CD4-positive, alpha-beta T cell (primary cell): ENCODE results near the gene ITSN1. TPM values are rescaled to one million over a fixed set of nuclear protein-coding genes. Genes with fewer than 3 reads are reported as not detected.

Experiments used
- ATAC-seq: fragments of 200-7000 bp; cut with Tn5 transposase; one replicate; pipeline ENCODE4 v1.10.0; 2022; ENCODE audit warnings: mild to moderate bottlenecking; ENCODE audit not compliant: poor library complexity
- CTCF ChIA-PET: fragments of 350-600 bp; sonication (Branson Sonifier 250); formaldehyde crosslinking; loops from one replicate; lab custom pipeline; 2021; ENCODE audit warnings: antibody characterized with exemption, inconsistent platforms; lab: Charles Lee
- POLR2A ChIA-PET: fragments of 350-600 bp; sonication (Branson Sonifier 250); formaldehyde crosslinking; loops from one replicate; lab custom pipeline; 2021; ENCODE audit warnings: antibody characterized with exemption, inconsistent platforms; lab: Charles Lee
- DNase-seq, 14 experiments: peaks; one replicate each; pipeline ENCODE4 v3.0.0-alpha.2; 2013 to 2020; ENCODE audit warnings: mixed read lengths in 2 of 14
- H3K27ac ChIP-seq, 2 donors: one replicate each; pipeline versions ENCODE4 v1.5.1 to v1.7.0; 2013; ENCODE audit warnings: low read length in 2 of 2, low read depth in 1 of 2, mild to moderate bottlenecking in 1 of 2
- H3K27me3 ChIP-seq, 2 experiments: 1 replicate in 1 of 2; 2 replicates in 1 of 2; pipeline versions ENCODE4 v1.6.1 to v1.7.0; 2013; ENCODE audit warnings: low read length in 2 of 2, control low read depth in 1 of 2, mild to moderate bottlenecking in 1 of 2, moderate library complexity in 1 of 2; ENCODE audit not compliant: insufficient read depth in 2 of 2, control insufficient read depth in 1 of 2
- H3K36me3 ChIP-seq: one replicate; pipeline ENCODE4 v1.6.1; 2013; ENCODE audit warnings: low read length, control low read depth; ENCODE audit not compliant: insufficient read depth
- H3K4me1 ChIP-seq: one replicate; pipeline ENCODE4 v1.6.1; 2013; ENCODE audit warnings: low read length, control low read depth; ENCODE audit not compliant: insufficient read depth
- H3K4me3 ChIP-seq: one replicate; pipeline ENCODE4 v1.5.1; 2013; ENCODE audit warnings: mild to moderate bottlenecking, low read length, moderate library complexity
- H3K9me3 ChIP-seq, 2 experiments: 1 replicate in 1 of 2; 2 replicates in 1 of 2; pipeline versions ENCODE4 v1.6.1 to v1.7.0; 2013; ENCODE audit warnings: low read length in 2 of 2, mild to moderate bottlenecking in 2 of 2, control low read depth in 1 of 2, moderate library complexity in 1 of 2; ENCODE audit not compliant: control insufficient read depth in 1 of 2, insufficient read depth in 1 of 2
- H3K27ac Mint-ChIP-seq: one replicate; pipeline ENCODE4 v1.8.0; 2020; ENCODE audit warnings: mixed read lengths
- H3K27me3 Mint-ChIP-seq: one replicate; pipeline ENCODE4 v1.8.0; 2021; ENCODE audit warnings: mixed read lengths
- H3K36me3 Mint-ChIP-seq: one replicate; pipeline ENCODE4 v1.8.0; 2021; ENCODE audit warnings: low read depth, mixed read lengths
- H3K4me1 Mint-ChIP-seq: one replicate; pipeline ENCODE4 v1.8.0; 2021; ENCODE audit warnings: low read depth, mixed read lengths
- H3K4me3 Mint-ChIP-seq: one replicate; pipeline ENCODE4 v1.8.0; 2020; ENCODE audit warnings: mild to moderate bottlenecking, mixed read lengths
- H3K9me3 Mint-ChIP-seq: one replicate; pipeline ENCODE4 v1.8.0; 2020; ENCODE audit warnings: mixed read lengths
- intact Hi-C, 2 experiments: fragments of 100-400 bp; cut with DNase I in 1 of 2; cut with micrococcal nuclease in 1 of 2; formaldehyde crosslinking; loops; one replicate each; pipeline versions ENCODE4 v1.15.1 to v1.9.0; 2023 to 2025; cut with DNase I, micrococcal nuclease
- total RNA-seq, 174 experiments: library from RNA in 2 of 174; stranded (reverse) in 2 of 174; gene quantifications; one replicate each; pipeline ENCODE4 v1.2.3 and lab custom pipeline; 2021 to 2026
- TF ChIP-seq, protein P1 (sequence below): fragments of 200-600 bp; IDR thresholded peaks from one replicate; pipeline ENCODE4 v1.8.0; 2022; ENCODE audit warnings: antibody characterized with exemption, mild to moderate bottlenecking

ITSN1 gene
- total RNA-seq, 2 experiments from 2014 or later, result 2.1 to 3.0 TPM

DNA sequence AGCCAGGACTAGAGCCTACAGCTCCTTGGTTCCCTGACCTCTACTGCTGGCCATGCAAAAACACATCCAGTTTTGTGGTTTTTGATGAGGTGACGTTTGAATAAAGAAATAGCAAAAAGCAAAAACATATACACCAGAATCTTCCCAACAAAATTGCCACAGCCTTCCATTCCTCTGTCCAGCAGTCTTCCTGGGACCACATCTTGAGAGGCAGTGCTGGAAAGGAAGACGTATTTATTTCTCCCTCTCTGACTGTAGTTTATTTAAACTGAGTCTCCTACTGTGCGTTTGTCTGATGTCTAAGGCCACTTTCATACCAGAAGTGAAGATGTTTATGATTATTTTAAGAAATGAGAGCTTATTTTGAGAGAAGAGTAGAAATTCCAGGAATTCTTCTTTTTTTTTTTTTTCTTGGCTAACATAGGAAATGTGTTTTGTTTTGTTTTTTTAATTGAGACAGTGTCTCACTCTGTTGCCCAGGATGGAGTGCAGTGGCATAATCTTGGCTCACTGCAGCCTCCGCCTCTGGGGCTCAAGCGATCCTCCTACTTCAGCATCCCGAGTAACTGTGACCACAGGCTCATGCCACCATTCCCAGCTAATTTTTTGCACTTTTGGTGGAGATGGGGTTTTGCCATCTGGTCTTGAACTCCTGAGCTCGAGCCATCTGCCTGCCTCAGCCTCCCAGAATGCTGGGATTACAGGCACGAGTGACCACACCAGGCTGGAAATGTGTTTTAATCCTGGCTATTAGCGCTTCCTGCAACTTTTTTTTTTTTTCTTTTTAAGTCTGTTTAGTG lies 118.5 kb downstream of the ITSN1 start:
- H3K36me3 ChIP-seq, result no peaks in the 10 kb centered on the region
- H3K4me1 ChIP-seq, result no peaks in the 10 kb centered on the region
- intact Hi-C loops, result no loop called here
- H3K27ac ChIP-seq, result no peak overlapping the region
- H3K4me3 ChIP-seq, result no peak overlapping the region
- ChIA-PET POLR2A (no interaction called here), CTCF (interaction anchor here (0.7 kb wide), 1 partner anchor 18 kb away, joined by 3 read pairs; no protein-coding TSS in a partner anchor)
- H3K9me3 Mint-ChIP-seq, result no peaks in the 10 kb centered on the region
- no peaks in the 10 kb centered on the region for H3K4me1 Mint-ChIP-seq
- DNase-seq (no peak), ATAC-seq (no peak)
- no peak overlapping the region for H3K27ac Mint-ChIP-seq
- H3K9me3 ChIP-seq, result no peaks in the 10 kb centered on the region
- H3K27me3 Mint-ChIP-seq, result no peaks in the 10 kb centered on the region
- TF ChIP-seq, protein P1, sequence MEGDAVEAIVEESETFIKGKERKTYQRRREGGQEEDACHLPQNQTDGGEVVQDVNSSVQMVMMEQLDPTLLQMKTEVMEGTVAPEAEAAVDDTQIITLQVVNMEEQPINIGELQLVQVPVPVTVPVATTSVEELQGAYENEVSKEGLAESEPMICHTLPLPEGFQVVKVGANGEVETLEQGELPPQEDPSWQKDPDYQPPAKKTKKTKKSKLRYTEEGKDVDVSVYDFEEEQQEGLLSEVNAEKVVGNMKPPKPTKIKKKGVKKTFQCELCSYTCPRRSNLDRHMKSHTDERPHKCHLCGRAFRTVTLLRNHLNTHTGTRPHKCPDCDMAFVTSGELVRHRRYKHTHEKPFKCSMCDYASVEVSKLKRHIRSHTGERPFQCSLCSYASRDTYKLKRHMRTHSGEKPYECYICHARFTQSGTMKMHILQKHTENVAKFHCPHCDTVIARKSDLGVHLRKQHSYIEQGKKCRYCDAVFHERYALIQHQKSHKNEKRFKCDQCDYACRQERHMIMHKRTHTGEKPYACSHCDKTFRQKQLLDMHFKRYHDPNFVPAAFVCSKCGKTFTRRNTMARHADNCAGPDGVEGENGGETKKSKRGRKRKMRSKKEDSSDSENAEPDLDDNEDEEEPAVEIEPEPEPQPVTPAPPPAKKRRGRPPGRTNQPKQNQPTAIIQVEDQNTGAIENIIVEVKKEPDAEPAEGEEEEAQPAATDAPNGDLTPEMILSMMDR, result no peak
- no peaks in the 10 kb centered on the region for H3K27me3 ChIP-seq
- no peaks in the 10 kb centered on the region for H3K36me3 Mint-ChIP-seq
- no peak overlapping the region for H3K4me3 Mint-ChIP-seq

DNA sequence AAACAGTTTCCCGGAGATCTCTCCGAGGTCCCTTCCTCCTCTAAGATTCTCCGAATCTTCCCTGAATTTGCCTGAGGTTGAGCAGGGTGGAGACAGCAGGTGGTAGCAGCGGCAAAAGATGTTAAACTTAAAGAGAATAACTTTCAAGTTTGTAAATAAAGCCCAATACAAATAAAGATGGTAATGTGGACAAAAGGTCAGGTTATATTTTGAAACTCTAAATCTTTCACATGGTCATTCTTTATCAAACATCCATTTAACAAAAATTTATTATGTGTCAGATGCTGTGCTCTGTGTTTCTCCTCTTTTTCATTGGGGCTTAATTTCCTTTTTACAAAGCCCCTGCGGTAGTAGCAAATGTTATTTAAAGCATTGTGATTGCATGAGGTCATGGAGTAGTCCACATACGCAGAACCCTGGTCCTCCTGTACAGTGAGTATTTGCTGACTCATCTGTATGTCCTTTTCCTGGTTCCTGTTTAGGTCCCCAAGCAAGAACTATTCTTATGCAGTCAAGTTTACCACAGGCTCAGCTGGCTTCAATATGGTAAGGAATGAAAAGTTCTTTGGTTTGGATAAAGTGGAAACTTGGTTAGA lies 119.2 kb downstream of the ITSN1 start:
- no peak overlapping the region for H3K4me3 ChIP-seq
- POLR2A ChIA-PET, result no interaction called here
- H3K9me3 Mint-ChIP-seq, result no peaks in the 10 kb centered on the region
- H3K4me1 Mint-ChIP-seq, result no peaks in the 10 kb centered on the region
- CTCF ChIA-PET, result interaction anchor here (1.1 kb wide), 1 partner anchor 8 kb away, joined by 3 read pairs; no protein-coding TSS in a partner anchor
- H3K4me1 ChIP-seq, result no peaks in the 10 kb centered on the region
- H3K27ac Mint-ChIP-seq, result no peak overlapping the region
- no peak overlapping the region for H3K4me3 Mint-ChIP-seq
- no peaks in the 10 kb centered on the region for H3K27me3 Mint-ChIP-seq
- peak in 3 of 14 experiments; percentile 0 to 12 (median 11) for DNase-seq
- no peak for ATAC-seq
- H3K27ac ChIP-seq, result no peak overlapping the region
- no peaks in the 10 kb centered on the region for H3K27me3 ChIP-seq
- no peaks in the 10 kb centered on the region for H3K36me3 Mint-ChIP-seq
- TF ChIP-seq, protein P1, result no peak
- H3K36me3 ChIP-seq, result no peaks in the 10 kb centered on the region
- intact Hi-C loops, result no loop called here
- no peaks in the 10 kb centered on the region for H3K9me3 ChIP-seq

DNA sequence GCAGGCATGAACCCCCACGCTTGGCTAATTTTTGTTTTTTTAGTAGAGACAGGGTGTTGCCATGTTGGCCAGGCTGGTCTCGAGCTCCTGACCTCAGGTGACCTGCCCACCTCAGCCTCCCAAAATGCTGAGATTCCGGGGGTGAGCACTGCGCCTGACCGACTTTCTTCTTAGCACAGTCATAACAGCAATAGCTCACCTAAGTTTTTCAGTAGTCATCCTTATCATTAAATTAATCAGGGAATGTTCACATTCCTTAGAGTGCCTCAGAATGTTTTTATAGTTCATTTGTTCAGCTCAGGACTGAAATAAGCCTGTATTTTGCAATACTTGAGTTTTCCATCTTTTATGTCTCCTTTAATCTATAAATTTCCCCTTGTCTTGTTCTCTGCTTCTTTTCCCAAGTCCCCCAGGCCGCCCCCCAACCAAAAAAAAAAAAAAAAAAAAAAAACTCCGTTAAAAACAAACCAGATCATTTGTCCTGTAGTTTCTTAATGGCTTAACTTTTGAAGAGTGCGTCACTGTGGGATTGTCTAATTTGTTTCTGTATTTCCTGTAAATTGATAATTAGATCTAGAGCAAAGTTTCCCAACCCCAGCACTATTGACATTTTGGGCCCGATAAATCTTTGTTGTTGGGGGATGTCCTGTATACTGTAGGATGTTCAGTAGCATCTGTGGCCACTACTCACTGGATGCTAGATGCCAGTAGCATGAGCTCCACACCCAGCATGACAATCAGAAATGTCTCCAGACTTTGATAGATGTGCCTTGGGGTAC lies 120.7 kb downstream of the ITSN1 start:
- ChIA-PET CTCF (interaction anchor here (1.1 kb wide), 1 partner anchor 10 kb away, joined by 3 read pairs; no protein-coding TSS in a partner anchor), POLR2A (no interaction called here)
- no peak for DNase-seq
- Histone ChIP-seq H3K36me3 (no peaks in the 10 kb centered on the region), H3K27ac (no peak overlapping the region), H3K4me1 (no peaks in the 10 kb centered on the region), H3K27me3 (no peaks in the 10 kb centered on the region), H3K4me3 (no peak overlapping the region), H3K9me3 (no peaks in the 10 kb centered on the region)
- intact Hi-C loops, result no loop called here
- no peak overlapping the region for H3K4me3 Mint-ChIP-seq
- no peaks in the 10 kb centered on the region for H3K9me3 Mint-ChIP-seq
- TF ChIP-seq, protein P1, result no peak
- no peak for ATAC-seq
- no peaks in the 10 kb centered on the region for H3K27me3 Mint-ChIP-seq
- H3K4me1 Mint-ChIP-seq, result no peaks in the 10 kb centered on the region
- no peaks in the 10 kb centered on the region for H3K36me3 Mint-ChIP-seq
- H3K27ac Mint-ChIP-seq, result no peak overlapping the region
